ENCODE measurements around the gene NR1I2.

The NR1I2 gene

DNA sequence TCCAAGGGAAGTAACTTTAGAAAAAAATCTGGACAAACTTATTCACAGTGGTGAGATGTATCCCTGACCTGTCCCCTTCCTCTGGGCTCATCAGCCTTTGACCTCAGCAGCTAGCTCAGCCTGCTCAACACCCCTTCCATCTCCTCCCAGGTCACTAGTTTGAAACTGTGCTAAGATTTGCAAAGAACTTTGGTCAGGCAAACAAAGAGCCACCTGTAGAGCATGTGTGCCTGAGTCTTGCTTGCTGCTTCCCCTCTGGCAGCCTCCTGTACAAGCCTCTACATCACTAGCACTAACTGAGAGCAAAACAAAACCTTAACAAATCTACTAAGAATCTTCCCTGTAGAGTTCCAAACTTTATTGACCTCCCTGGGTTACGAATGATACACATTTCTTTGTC lies 43.9 kb downstream of the NR1I2 start:
- DNase-seq: no peak

DNA sequence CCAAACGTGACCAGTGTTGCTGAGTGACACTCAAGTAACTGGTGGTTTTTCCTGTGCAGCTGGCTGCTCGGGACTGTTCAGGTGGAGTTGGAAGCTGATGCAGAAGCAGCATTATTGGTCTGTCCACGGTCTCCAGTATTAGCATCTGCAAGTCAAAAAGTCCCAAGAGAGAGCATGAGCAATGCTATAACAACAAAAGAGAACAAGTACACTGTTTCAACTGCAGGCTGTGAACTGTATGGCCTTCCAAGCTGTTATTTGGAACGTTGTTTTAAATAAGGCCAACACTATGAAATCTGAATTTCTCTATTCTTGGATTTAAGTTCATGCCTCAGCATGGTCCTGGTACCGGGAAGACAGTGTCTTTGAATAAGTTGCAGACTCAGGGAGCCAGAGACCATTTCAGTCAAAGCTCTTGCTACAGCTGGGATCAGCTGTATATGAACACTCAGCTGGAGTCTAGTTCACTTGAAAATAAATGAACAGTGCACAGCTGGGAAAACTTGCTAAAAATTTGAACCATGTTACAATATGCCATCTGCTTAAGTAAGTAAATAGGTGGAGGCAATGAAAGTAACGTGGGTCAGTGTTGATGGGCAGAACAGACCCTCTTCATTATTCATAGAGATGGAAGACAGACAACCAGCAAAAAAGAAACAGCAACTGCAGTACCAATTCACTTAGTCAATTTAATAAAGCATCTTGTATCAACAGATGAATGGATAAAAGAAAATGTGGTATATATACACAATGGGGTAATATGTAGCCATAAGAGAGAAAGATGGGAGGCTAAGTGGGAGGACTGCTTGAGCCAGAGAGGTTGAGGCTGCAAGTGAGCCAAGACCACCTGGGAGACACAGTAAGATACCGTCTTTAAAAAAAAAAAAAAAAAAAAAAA lies 45.1 kb downstream of the NR1I2 start:
- DNase-seq: no peak

DNA sequence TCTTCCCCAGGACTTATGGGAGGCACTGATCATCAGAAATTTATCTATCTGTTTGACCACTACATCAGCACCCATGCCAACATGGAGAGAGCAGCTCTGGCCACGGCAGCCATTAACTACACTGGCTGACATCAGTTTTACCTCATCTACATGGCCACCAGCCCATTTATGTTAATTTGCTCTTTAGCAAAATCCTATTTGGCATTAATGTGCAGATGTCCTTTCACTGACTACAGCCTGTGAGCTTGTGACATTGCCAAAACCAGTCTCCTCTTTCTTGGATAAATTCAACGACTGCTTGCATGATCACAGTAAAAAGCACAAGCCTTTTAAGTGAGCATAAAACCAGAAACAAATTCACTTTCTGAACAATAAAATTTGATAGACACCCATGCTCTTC lies 47.5 kb downstream of the NR1I2 start:
- no peak for DNase-seq

DNA sequence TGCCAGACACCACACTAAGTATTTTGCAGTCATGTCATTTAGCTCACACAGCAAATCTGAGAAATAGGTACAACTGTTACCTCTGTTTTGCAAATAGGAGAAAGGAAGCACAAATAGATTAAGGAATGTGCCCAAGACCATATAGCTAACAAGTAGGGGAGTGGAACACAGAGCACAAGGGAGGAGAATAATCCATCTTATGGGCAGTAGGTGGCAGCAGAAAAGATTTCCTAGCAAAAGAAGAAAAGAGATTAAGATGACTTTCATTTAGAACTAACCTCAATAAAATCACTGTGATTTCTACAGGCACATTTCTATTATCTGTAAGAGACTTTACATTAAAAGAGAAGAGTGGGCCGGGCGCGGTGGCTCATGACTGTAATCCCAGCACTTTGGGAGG lies 49.1 kb downstream of the NR1I2 start:
- DNase-seq: no peak

DNA sequence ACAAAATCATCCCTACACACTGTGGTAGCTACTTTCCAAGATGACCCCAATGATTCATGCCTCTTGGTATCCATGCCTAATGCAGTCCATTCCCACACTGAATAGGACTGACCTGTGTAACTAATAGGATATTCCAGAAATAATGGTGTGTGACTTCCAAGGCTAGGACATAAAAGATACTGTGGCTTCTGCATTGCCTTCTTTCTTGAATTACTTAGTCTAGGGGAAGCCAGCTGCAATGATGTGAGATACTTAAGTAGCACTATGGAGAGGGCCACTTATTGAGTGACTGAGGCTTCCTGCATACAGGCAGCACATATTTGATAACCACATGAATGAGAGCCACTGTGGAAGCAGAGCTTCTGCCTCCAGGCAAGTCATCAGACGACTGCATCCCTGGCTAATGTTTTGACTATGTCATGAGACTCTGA lies 50.1 kb downstream of the NR1I2 start:
- no peak for DNase-seq

DNA sequence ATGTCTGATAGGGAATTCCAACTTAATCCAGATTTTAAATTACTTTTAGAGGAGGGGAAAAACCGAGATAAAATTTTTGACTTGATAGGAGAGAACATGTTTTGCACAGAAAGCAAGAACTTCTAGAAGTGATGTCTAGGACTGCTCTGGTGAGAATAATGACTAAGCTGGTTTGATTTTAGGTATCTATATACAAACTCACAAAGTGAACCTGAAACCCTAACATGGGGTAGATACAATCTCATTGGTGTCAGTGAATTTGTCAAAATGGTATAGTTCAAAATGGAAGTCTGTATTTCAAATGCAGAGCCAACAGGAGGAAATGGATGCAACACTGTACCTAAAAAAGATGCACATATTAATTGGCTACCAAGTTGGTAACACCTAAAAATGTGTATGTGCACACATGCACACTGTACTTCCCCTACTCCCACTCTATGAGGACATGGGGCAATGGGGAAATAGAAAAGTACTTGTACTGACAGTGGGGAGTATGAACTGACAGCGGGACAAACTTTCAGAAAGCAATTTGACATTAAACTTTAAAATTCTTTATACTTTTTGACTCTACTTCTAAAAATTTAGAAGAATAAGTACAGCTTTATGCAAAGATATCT lies 53.0 kb downstream of the NR1I2 start:
- DNase-seq: no peak

DNA sequence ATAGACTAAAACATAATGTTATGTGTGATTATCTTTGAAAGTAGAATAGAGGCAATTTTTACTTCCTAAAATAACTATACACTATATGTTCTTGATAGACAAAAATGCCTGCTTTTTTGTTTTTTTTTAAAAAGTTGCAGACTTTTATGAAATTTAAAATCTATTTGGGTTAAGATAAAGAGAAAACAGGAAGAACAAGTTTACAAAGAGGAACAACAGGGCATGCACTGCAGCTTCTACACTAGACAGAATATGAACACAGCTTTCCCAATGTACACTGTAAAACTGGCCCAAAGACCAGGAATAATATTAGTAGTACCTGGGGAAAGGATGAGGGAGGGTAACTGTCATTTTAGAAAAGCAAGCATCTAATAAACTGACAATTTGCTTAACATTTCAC lies 53.7 kb downstream of the NR1I2 start:
- no peak for DNase-seq

DNA sequence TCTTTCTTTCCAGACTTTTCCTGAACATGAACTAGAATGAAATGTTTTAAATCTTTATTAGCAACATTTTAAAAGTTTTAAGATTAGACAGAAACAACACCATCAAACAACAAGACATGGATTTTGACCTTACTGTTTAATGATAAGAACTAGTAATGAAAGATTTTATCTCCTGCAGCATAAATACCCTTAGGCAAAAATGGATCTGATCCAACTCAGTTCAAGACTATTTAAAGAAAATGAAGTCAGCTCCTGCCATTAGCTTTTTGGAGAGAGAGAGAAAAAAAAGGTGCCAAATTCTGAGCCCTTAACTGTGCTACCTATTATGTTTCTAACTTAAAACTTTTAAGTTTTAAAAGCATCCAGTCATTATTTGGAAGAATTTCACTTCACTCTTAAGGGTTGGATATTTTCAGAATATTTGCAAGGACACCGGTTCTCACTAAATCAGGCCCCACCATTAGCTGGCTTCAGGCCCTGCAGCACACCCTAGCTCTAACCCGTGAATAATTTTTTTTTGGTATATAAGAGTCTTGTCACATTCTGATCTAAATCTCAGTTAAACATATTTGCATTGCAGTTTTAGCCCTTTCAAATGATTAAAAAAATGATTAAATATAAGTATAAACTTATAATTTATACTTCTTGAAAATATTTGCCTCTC lies 60.0 kb downstream of the NR1I2 start:
- no peak for DNase-seq

DNA sequence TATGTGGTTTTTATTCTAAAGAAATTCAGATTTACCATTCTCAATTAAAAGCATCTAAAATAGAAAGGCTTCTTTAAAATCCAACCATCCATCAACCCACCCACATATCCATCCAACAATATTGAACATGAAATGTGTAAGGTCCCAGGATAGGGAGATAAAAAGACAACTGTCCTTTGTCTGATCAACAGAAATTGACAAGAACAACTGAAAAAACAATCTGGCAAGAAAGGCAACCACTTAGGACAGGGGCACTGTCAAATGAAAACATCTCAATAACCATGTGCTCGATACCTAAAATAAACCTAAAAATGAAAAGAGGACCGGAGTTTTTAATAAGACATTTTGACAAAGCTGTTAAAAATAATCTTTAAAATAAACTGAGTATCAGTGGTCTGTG lies 67.2 kb downstream of the NR1I2 start:
- no peak for DNase-seq

DNA sequence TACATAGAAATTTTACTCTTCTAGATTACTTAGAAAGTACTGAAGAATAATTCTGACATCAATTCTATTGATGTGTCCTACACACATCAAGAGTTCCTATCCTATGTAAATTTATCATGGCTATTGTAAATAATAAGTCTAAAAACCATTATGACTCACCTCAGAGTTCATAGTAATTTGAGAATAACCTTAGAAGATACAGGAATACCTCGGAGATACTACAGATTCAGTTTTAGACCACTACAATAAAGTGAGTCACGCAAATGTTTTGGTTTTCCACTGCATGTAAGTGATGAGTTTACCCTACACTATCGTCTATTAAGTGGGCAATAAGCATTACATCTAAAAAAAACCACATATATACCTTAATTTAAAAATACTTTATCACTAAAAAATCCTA lies 74.8 kb downstream of the NR1I2 start:
- no peak for DNase-seq

DNA sequence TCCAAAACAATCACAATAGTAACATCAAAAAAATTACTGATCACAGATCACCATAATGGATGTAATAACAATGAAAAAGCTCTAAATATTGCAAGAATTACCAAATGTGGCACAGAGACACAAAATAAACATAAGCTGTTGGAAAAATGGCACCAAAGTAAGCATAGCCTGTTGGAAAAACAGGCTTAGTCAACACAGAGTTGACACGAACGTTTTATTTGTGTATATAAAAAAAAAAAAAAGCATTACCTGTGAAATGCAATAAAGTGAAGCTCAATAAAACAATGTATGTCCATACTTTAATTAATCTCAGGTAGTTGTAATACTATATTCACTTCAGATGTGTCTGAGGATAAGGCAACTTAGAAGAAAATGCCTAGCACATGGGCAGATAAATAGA lies 77.1 kb downstream of the NR1I2 start:
- no peak for DNase-seq

DNA sequence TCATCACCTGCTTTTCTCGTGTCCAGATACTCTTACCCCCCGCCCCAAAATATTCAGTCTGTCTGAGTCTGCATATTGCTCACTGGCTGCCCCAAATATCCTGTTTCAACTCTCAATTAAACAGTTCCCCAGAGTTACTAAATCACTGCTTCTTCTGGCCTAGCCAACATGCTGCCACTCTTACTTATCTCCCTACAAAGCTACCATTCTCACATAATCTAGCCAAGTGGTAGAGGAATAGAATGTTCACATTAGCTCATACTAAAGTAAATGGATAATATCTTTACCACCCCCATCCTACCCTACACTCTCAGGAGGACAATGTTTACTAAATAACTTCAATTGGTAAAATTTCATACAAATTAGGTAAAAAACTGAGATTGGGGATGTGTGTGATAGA lies 77.8 kb downstream of the NR1I2 start:
- no peak for DNase-seq

DNA sequence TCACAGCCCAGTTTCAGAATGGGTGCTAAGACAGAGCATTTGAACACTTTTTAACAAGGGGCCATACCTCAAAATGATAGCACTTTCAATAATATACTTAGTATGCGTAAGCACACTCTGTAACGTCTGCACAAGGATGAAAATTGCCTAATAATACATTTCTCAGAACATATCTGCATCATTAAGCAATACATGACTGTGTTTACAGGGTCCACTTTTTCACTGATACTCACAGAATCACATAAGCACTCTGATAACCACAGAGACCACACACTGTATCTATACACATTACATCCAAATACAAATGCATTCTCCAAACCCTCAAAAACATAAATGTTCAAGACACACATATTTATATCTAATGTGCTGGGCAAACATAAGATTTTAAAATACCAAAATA lies 79.8 kb downstream of the NR1I2 start:
- no peak for DNase-seq

DNA sequence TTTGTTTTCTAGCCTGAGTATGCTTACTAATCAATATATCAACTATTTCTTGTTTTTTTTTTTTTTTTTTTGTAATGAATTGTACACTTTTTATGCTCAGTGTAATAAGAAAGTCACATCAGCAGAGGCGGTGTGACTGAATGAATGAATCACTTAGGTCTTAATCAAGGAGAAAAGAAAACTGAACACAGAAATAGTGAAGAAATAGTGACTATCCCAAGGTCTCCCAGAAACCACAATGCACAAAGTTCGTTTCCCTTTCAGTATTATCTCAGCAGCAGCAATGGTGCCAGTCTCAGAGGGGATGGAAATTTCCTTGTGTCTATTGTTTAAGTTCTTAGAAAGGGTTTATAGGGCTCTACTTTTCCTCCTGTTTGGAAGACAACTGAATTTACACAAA lies 80.7 kb downstream of the NR1I2 start:
- DNase-seq: no peak

DNA sequence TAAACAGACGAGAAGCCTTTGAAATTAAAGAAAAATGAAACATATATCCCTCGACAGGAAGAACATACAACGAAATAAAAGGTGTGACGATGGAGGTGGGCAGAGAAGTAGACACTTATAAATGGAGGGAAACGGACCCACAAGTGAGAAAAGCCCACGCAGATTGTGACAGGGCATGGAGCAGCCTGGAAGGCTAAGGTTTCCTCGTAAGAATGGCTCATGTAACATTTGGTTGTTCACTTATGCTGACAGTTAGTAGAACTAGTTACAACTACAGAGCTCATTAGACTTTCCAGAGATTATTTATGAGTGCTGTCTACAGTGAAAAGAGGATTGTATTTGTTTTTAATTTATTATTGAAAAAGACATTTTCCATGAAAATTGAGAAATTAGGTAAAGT lies 82.6 kb downstream of the NR1I2 start:
- no peak for DNase-seq

Data from NCI-H1436 (cell line).